RWPE1 (cell line): Measurements from ENCODE around the gene RERE.
"Not testable (repeated sequence)": the region's sequence is repeated elsewhere in the genome, so short reads cannot be mapped to it uniquely, and the experiment has no call there.

Experiments used
- CTCF ChIA-PET: fragments of 350-600 bp; sonication (Branson Sonifier 250); formaldehyde crosslinking; extraction: SDS; loops from one replicate; lab custom pipeline; 2021; lab: Yijun Ruan, JAX
- POLR2A ChIA-PET: fragments of 400-600 bp; formaldehyde crosslinking; extraction: SDS; loops from one replicate; lab custom pipeline; 2020; ENCODE audit warnings: antibody characterized with exemption; ENCODE audit not compliant: low non-redundant PET; lab: Yijun Ruan, JAX
- DNase-seq: peaks from one replicate; pipeline ENCODE4 v3.0.0; 2012; ENCODE audit warnings: low spot score
- H3K27ac ChIP-seq: fragments of 450-650 bp; 2 replicates; pipeline ENCODE4 v1.5.1; 2017
- CTCF ChIP-seq: fragments of 450-650 bp; conservative IDR thresholded peaks from 2 replicates; pipeline ENCODE4 v1.5.1; 2017; ENCODE audit warnings: low read depth, mild to moderate bottlenecking

Gene RERE

GRCh38 chr1:8598783-8599182, 218.7 kb downstream of the RERE start:
- CTCF ChIA-PET = interaction anchor here (0.6 kb wide), 1 partner anchor 44 kb away, joined by 3 read pairs; no protein-coding TSS in a partner anchor
- H3K27ac ChIP-seq = no peak overlapping the region
- no peak for DNase-seq
- no peak for TF ChIP-seq CTCF
- POLR2A ChIA-PET = no interaction called here

GRCh38 chr1:8598060-8598724, 219.2 kb downstream of the RERE start:
- ChIA-PET POLR2A (no interaction called here), CTCF (interaction anchor here (0.5 to 0.6 kb wide), 2 partner anchors 9 to 18 kb away, joined by 3 to 7 read pairs; no protein-coding TSS in a partner anchor)
- no peak overlapping the region for H3K27ac ChIP-seq
- TF ChIP-seq CTCF = no peak
- no peak for DNase-seq

GRCh38 chr1:8597455-8597854, 220.0 kb downstream of the RERE start:
- POLR2A ChIA-PET = no interaction called here
- no peak for DNase-seq
- CTCF ChIA-PET = no interaction called here
- TF ChIP-seq CTCF = no peak
- no peak overlapping the region for H3K27ac ChIP-seq

- ChIA-PET POLR2A (interaction anchor here (0.6 kb wide), 1 partner anchor 266 kb away, joined by 12 read pairs; no protein-coding TSS in a partner anchor), CTCF (interaction anchor here (0.6 kb wide), 1 partner anchor 8 kb away, joined by 3 read pairs; no protein-coding TSS in a partner anchor)
- no peak for TF ChIP-seq CTCF
- H3K27ac ChIP-seq = no peak overlapping the region
- DNase-seq = no peak
Observed at GRCh38 chr1:8595941-8596340, 221.5 kb downstream of the RERE start.

- no peak for DNase-seq
- ChIA-PET POLR2A (no interaction called here), CTCF (interaction anchor here (0.7 kb wide), 1 partner anchor 55 kb away, joined by 4 read pairs; no protein-coding TSS in a partner anchor)
- H3K27ac ChIP-seq = no peak overlapping the region
- TF ChIP-seq CTCF = no peak
Observed at GRCh38 chr1:8595332-8595731, 222.1 kb downstream of the RERE start.

GRCh38 chr1:8593292-8593691, 224.1 kb downstream of the RERE start:
- H3K27ac ChIP-seq, CTCF ChIA-PET, DNase-seq, POLR2A ChIA-PET: not testable (repeated sequence)

- H3K27ac ChIP-seq = no peak overlapping the region
- POLR2A ChIA-PET = no interaction called here
- CTCF ChIA-PET = no interaction called here
- no peak for TF ChIP-seq CTCF
- DNase-seq = no peak
Observed at GRCh38 chr1:8591569-8591968, 225.9 kb downstream of the RERE start.
